KMS-11 (cell line): ENCODE measurements around the gene DPP10.

Experiments
- H2AFZ ChIP-seq: fragments of 200-600 bp; sonication (generic); 2 replicates; pipeline ENCODE4 v1.6.1; 2016; ENCODE audit warnings: antibody characterized with exemption, mixed run types, low read depth
- H3K27ac ChIP-seq: fragments of 200-600 bp; sonication (generic); 2 replicates; pipeline ENCODE4 v1.6.1; 2016; ENCODE audit warnings: mild to moderate bottlenecking, mixed run types
- H3K27me3 ChIP-seq: fragments of 200-600 bp; sonication (generic); 2 replicates; pipeline ENCODE4 v1.6.1; 2017; ENCODE audit warnings: mild to moderate bottlenecking, low read depth, mixed run types, moderate library complexity; ENCODE audit not compliant: insufficient read depth
- H3K36me3 ChIP-seq: fragments of 200-600 bp; sonication (generic); 2 replicates; pipeline ENCODE4 v1.6.1; 2017; ENCODE audit warnings: mild to moderate bottlenecking, mixed run types; ENCODE audit not compliant: insufficient read depth
- H3K4me1 ChIP-seq: fragments of 200-600 bp; sonication (generic); 2 replicates; pipeline ENCODE4 v1.6.1; 2016; ENCODE audit warnings: mild to moderate bottlenecking, low read depth, mixed run types; ENCODE audit not compliant: poor library complexity, severe bottlenecking
- H3K4me2 ChIP-seq: fragments of 200-600 bp; sonication (generic); 2 replicates; pipeline ENCODE4 v1.7.0; 2016; ENCODE audit warnings: mild to moderate bottlenecking, mixed run types
- H3K4me3 ChIP-seq: fragments of 200-600 bp; sonication (generic); IDR thresholded peaks from 2 replicates; pipeline ENCODE4 v1.6.1; 2017; ENCODE audit warnings: low read depth, low read length, mixed read lengths; ENCODE audit not compliant: insufficient read depth
- H3K79me2 ChIP-seq: fragments of 200-600 bp; sonication (generic); 2 replicates; pipeline ENCODE4 v1.6.1; 2016; ENCODE audit warnings: low read depth, mixed run types; ENCODE audit not compliant: insufficient read depth
- H3K9ac ChIP-seq: fragments of 200-600 bp; sonication (generic); 2 replicates; pipeline ENCODE4 v1.6.1; 2016; ENCODE audit warnings: mild to moderate bottlenecking, mixed run types
- H4K20me1 ChIP-seq: fragments of 200-600 bp; sonication (generic); 2 replicates; pipeline ENCODE4 v1.6.1; 2016; ENCODE audit warnings: mild to moderate bottlenecking, mixed run types; ENCODE audit not compliant: insufficient read depth
- TF ChIP-seq, protein P1 (sequence below): fragments of 200-600 bp; sonication (generic); conservative IDR thresholded peaks from 2 replicates; pipeline ENCODE4 v1.6.1; 2017; ENCODE audit warnings: low read depth, mild to moderate bottlenecking, antibody characterized with exemption, low read length, moderate library complexity, mixed read lengths

DPP10 gene

DNA sequence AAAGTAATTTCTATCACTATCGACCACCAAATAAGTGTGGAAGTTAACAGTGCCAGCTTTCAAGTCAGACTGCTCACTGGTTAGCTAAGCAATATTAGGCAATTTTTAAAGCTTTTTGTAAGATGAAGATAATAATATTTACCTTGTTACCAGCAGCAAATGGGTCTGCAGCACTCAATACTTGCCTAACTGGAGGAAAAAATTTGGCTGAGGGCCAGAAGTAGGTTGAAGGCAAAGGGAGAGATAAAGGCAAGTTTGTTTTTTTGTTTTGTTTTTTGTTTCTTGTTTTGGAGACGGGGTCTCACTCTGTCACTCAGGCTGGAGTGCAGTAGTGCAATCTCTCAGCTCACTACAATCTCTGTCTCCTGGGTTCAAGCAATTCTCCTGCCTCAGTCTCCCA is 675.9 kb downstream of the DPP10 start:
- H3K36me3 ChIP-seq = no peaks in the 10 kb centered on the region
- H3K4me2 ChIP-seq = no peak overlapping the region
- H3K4me1 ChIP-seq = no peaks in the 10 kb centered on the region
- H3K27ac ChIP-seq = no peak overlapping the region
- H3K4me3 ChIP-seq = no peak overlapping the region
- H3K79me2 ChIP-seq = no peaks in the 10 kb centered on the region
- TF ChIP-seq, protein P1, sequence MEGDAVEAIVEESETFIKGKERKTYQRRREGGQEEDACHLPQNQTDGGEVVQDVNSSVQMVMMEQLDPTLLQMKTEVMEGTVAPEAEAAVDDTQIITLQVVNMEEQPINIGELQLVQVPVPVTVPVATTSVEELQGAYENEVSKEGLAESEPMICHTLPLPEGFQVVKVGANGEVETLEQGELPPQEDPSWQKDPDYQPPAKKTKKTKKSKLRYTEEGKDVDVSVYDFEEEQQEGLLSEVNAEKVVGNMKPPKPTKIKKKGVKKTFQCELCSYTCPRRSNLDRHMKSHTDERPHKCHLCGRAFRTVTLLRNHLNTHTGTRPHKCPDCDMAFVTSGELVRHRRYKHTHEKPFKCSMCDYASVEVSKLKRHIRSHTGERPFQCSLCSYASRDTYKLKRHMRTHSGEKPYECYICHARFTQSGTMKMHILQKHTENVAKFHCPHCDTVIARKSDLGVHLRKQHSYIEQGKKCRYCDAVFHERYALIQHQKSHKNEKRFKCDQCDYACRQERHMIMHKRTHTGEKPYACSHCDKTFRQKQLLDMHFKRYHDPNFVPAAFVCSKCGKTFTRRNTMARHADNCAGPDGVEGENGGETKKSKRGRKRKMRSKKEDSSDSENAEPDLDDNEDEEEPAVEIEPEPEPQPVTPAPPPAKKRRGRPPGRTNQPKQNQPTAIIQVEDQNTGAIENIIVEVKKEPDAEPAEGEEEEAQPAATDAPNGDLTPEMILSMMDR = no peak
- H2AFZ ChIP-seq = no peak overlapping the region
- no peaks in the 10 kb centered on the region for H3K27me3 ChIP-seq
- no peaks in the 10 kb centered on the region for H4K20me1 ChIP-seq
- H3K9ac ChIP-seq = no peak overlapping the region

DNA sequence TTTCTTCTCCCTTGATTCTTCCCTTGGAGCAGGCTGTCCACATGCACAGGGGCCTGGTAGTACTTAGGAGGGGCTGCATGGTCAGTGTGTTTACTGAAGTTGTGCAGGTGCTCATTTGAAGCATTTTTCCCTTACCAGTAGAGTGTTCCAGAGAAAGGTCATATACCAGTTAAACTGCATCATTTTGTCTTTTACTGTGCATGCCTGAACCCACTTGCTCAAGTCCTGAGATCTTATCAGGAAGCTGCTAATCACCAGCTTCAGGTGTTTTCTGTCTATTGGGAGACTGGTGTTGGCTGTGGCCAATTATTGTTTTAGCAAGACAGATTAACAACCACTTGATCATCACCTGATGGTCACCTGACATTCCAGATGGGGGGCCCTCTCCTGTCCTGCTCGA is 676.6 kb downstream of the DPP10 start:
- TF ChIP-seq, protein P1 = no peak
- Histone ChIP-seq H3K79me2 (no peaks in the 10 kb centered on the region), H3K4me1 (no peaks in the 10 kb centered on the region), H4K20me1 (no peaks in the 10 kb centered on the region), H3K9ac (no peak overlapping the region), H3K4me3 (no peak overlapping the region), H2AFZ (no peak overlapping the region), H3K27me3 (no peaks in the 10 kb centered on the region), H3K27ac (no peak overlapping the region), H3K36me3 (no peaks in the 10 kb centered on the region), H3K4me2 (no peak overlapping the region)

DNA sequence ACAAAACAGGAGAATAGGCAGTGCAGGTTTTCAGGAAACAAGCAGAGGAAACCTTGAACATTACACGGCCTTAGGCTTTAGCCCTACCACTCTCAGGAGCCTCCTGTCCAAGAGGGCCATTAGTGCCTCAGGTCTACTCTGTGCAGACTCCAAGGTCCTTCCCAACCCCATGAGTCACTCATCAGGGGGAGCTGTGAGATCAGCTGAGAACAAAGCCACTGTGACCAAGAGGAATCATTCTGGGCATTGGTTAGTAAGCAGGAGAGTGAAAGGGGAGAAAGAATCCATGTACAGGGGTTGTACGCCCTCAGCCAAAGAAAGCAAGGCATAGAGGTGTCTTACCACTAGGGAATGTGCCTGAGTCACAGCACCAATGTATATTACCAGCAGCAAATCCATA is 680.3 kb downstream of the DPP10 start:
- Histone ChIP-seq H3K27me3 (no peaks in the 10 kb centered on the region), H3K9ac (no peak overlapping the region), H3K79me2 (no peaks in the 10 kb centered on the region), H4K20me1 (no peaks in the 10 kb centered on the region), H2AFZ (no peak overlapping the region), H3K4me2 (no peak overlapping the region), H3K36me3 (no peaks in the 10 kb centered on the region), H3K4me3 (no peak overlapping the region), H3K4me1 (no peaks in the 10 kb centered on the region), H3K27ac (no peak overlapping the region)
- TF ChIP-seq, protein P1 = no peak

DNA sequence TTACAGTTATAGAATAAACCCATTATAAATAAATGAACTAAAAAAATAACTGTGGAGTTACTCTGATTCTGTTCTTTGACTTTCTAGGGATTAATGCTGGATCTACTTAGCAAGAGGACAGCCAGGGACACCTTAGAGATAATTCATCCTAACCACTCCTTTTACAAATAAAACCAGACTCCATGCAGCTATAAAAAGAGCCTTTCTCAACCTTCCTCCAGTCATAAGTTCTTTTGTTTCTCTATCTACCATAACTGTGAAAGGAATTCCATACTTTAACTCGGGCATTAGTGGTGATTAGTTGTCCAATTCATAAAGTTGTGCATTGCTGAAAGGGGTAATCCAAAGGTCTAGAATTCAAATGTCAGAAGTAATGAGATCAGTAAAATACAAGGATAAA is 682.4 kb downstream of the DPP10 start:
- no peak overlapping the region for H3K4me2 ChIP-seq
- H3K27me3 ChIP-seq = no peaks in the 10 kb centered on the region
- H3K9ac ChIP-seq = no peak overlapping the region
- no peak overlapping the region for H3K27ac ChIP-seq
- H2AFZ ChIP-seq = no peak overlapping the region
- no peaks in the 10 kb centered on the region for H4K20me1 ChIP-seq
- H3K36me3 ChIP-seq = no peaks in the 10 kb centered on the region
- no peaks in the 10 kb centered on the region for H3K79me2 ChIP-seq
- TF ChIP-seq, protein P1 = no peak
- H3K4me1 ChIP-seq = no peaks in the 10 kb centered on the region
- no peak overlapping the region for H3K4me3 ChIP-seq

DNA sequence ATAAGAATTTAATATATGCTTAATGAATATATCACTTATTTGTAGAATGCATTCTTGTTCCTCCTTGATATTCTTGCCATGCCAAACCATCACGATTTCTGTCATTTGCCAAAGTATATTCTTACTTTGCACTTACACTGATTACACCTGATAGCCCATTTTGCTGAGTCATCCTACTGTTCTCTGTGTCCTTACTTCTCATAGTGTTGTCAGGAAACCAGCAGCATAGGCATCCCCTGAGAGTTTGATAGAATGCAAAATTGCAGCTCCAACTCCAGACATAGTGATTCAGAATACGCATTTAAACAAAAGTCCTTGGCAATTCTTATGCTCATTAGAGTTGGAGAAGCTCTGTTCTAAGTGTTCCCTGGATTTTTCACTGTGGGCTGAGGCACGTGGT is 687.1 kb downstream of the DPP10 start:
- no peak overlapping the region for H3K27ac ChIP-seq
- H4K20me1 ChIP-seq = no peaks in the 10 kb centered on the region
- no peaks in the 10 kb centered on the region for H3K36me3 ChIP-seq
- H2AFZ ChIP-seq = no peak overlapping the region
- no peaks in the 10 kb centered on the region for H3K79me2 ChIP-seq
- no peak overlapping the region for H3K4me2 ChIP-seq
- TF ChIP-seq, protein P1 = no peak
- no peaks in the 10 kb centered on the region for H3K4me1 ChIP-seq
- no peak overlapping the region for H3K4me3 ChIP-seq
- no peaks in the 10 kb centered on the region for H3K27me3 ChIP-seq
- no peak overlapping the region for H3K9ac ChIP-seq
